Common myeloid progenitor, CD34-positive (primary cell): Measurements from ENCODE around the gene TNRC18.
"Not testable (repeated sequence)": the region's sequence is repeated elsewhere in the genome, so short reads cannot be mapped to it uniquely, and the experiment has no call there.

ENCODE experiments used
- CTCF ChIA-PET: fragments of 350-600 bp; sonication (Branson Sonifier 250); formaldehyde crosslinking; loops from one replicate; lab custom pipeline; 2021; ENCODE audit warnings: antibody characterized with exemption; lab: Charles Lee
- POLR2A ChIA-PET: fragments of 350-600 bp; sonication (Branson Sonifier 250); formaldehyde crosslinking; loops from one replicate; lab custom pipeline; 2021; ENCODE audit warnings: antibody characterized with exemption; lab: Charles Lee
- DNase-seq, 3 donors: peaks; one replicate each; pipeline versions ENCODE4 v3.0.0 to v3.0.0-alpha.2; 2013
- H3K27ac ChIP-seq, 2 experiments: 1 replicate in 1 of 2; 2 replicates in 1 of 2; pipeline ENCODE4 v1.7.0; 2013; ENCODE audit warnings: inconsistent platforms in 2 of 2, low read length in 2 of 2, mild to moderate bottlenecking in 2 of 2, low read depth in 1 of 2, moderate library complexity in 1 of 2; ENCODE audit not compliant: severe bottlenecking in 2 of 2, insufficient read depth in 1 of 2, poor library complexity in 1 of 2
- H3K27me3 ChIP-seq, 5 experiments: replicated peaks in 2 of 5; 1 replicate in 3 of 5; 2 replicates in 2 of 5; pipeline versions ENCODE4 v1.6.1 to v1.7.0; 2013; ENCODE audit warnings: low read length in 4 of 5, mild to moderate bottlenecking in 2 of 5, moderate library complexity in 2 of 5, inconsistent platforms in 1 of 5; ENCODE audit not compliant: insufficient read depth in 5 of 5, control insufficient read depth in 4 of 5
- H3K36me3 ChIP-seq, 4 experiments: 1 replicate in 2 of 4; 2 replicates in 2 of 4; pipeline versions ENCODE4 v1.6.1 to v1.7.0; 2013; ENCODE audit warnings: low read length in 3 of 4, control low read depth in 1 of 4, mild to moderate bottlenecking in 1 of 4; ENCODE audit not compliant: control insufficient read depth in 4 of 4, insufficient read depth in 4 of 4
- H3K4me1 ChIP-seq, 4 experiments: 1 replicate in 3 of 4; 2 replicates in 1 of 4; pipeline versions ENCODE4 v1.6.1 to v1.7.1; 2013; ENCODE audit warnings: low read length in 3 of 4, mild to moderate bottlenecking in 3 of 4, control low read depth in 1 of 4, inconsistent platforms in 1 of 4, moderate library complexity in 1 of 4; ENCODE audit not compliant: control insufficient read depth in 4 of 4, insufficient read depth in 4 of 4; ENCODE audit errors: control extremely low read depth in 1 of 4
- H3K4me3 ChIP-seq, 7 experiments: 1 replicate in 4 of 7; 2 replicates in 3 of 7; pipeline versions ENCODE4 v1.5.1 to v1.7.0; 2013; ENCODE audit warnings: mild to moderate bottlenecking in 7 of 7, low read length in 6 of 7, moderate library complexity in 6 of 7, inconsistent platforms in 2 of 7, low read depth in 2 of 7, control low read depth in 1 of 7; ENCODE audit not compliant: insufficient read depth in 4 of 7, control insufficient read depth in 1 of 7; ENCODE audit errors: extremely low read depth in 1 of 7
- H3K9me3 ChIP-seq, 5 experiments: 1 replicate in 4 of 5; 2 replicates in 1 of 5; pipeline versions ENCODE4 v1.6.1 to v1.7.1; 2013; ENCODE audit warnings: low read length in 4 of 5, mild to moderate bottlenecking in 2 of 5, inconsistent platforms in 1 of 5, low read depth in 1 of 5, moderate library complexity in 1 of 5; ENCODE audit not compliant: control insufficient read depth in 4 of 5, insufficient read depth in 2 of 5; ENCODE audit errors: control extremely low read depth in 1 of 5
- WGBS: methylation state at CpG from one replicate; pipeline ENCODE4 v1.1.5; 2013; ENCODE audit not compliant: insufficient coverage; 5-methylcytosine and 5-hydroxymethylcytosine counted together

TNRC18 gene

GRCh38 chr7:5322621-5323410 is 100.8 kb downstream of the TNRC18 start:
- POLR2A ChIA-PET: no interaction called here
- peaks cover 0 to 22% (median 19%) of the 10 kb centered on the region in 5 experiments for H3K9me3 ChIP-seq
- no peak for DNase-seq
- WGBS: 97% methylated on average over 27 of the region's 29 CpGs
- H3K27ac ChIP-seq: no peak overlapping the region
- H3K4me3 ChIP-seq: no peak overlapping the region
- H3K36me3 ChIP-seq: peaks cover 10 to 91% (median 53%) of the 10 kb centered on the region in 4 experiments
- no peaks in the 10 kb centered on the region for H3K4me1 ChIP-seq
- CTCF ChIA-PET: no interaction called here
- H3K27me3 ChIP-seq: no peaks in the 10 kb centered on the region

- POLR2A ChIA-PET: no interaction called here
- 98% methylated on average over 29 of the region's 33 CpGs for WGBS
These were observed 102.7 kb downstream of the TNRC18 start for GRCh38 chr7:5320802-5321396.

DNA sequence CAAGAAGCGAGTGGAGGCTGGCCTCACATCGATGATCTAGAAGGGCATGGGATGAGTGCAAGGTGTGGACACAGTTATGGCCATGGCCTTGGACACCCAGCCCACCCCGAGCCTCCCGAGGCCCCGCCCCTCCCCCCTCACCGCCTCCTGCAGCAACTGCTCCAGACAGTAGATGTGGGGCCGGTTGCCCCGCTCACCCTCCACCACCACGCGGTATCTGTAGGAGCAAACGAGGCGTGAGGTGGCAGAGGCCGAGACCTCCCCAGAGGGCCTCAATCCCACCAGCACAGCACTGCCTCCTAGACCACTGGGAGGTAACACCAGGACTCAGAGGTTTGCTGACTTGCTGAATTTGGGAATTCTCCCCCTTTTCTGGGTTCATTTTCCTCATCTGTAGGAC is 103.2 kb downstream of the TNRC18 start:
- Histone ChIP-seq H3K9me3 (peaks cover 0 to 22% (median 19%) of the 10 kb centered on the region in 5 experiments), H3K4me1 (no peaks in the 10 kb centered on the region), H3K36me3 (peaks cover 6 to 90% (median 53%) of the 10 kb centered on the region in 4 experiments), H3K4me3 (no peak overlapping the region), H3K27ac (no peak overlapping the region), H3K27me3 (no peaks in the 10 kb centered on the region)
- 99% methylated on average over 9 of the region's 13 CpGs for WGBS
- ChIA-PET CTCF (no interaction called here), POLR2A (no interaction called here)
- DNase-seq: no peak

More at GRCh38 chr7:5320802-5321396, 102.7 kb downstream of the TNRC18 start:
- peaks cover 0 to 22% (median 19%) of the 10 kb centered on the region in 5 experiments for H3K9me3 ChIP-seq
- H3K4me1 ChIP-seq: no peaks in the 10 kb centered on the region
- H3K36me3 ChIP-seq: peaks cover 6 to 89% (median 51%) of the 10 kb centered on the region in 4 experiments
- H3K27ac ChIP-seq: no peak overlapping the region
- no peak overlapping the region for H3K4me3 ChIP-seq
- no peak for DNase-seq
- no peaks in the 10 kb centered on the region for H3K27me3 ChIP-seq
- CTCF ChIA-PET: no interaction called here

DNA sequence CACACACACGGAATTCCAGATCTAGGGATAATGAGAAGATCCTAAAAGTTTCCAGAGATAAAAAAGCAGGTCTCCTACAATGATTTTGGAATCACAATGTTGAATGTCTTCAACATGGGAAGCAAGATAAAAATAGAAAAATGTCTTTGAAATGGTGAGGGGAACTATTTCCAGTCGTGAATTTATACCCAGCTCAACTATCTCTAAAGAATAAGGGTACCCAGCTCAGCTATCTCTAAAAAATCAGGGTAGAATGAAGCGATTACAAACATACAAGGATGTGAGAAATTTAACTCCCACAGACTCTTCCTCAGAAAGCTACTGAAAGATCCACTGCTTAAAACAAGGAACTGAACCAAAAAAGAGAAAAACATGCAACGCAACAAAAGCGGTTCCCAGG is 105.0 kb downstream of the TNRC18 start:
- H3K27ac ChIP-seq, H3K4me3 ChIP-seq, DNase-seq, CTCF ChIA-PET, H3K27me3 ChIP-seq, H3K4me1 ChIP-seq: not testable (repeated sequence)
- WGBS: 100% methylated on average over 1 of the region's 5 CpGs
- Histone ChIP-seq H3K9me3 (peaks cover 0 to 22% (median 19%) of the 10 kb centered on the region in 5 experiments), H3K36me3 (peaks cover 7 to 91% (median 50%) of the 10 kb centered on the region in 4 experiments)
- POLR2A ChIA-PET: interaction anchor here (0.6 kb wide), 1 partner anchor 487 kb away, joined by 3 read pairs; no protein-coding TSS in a partner anchor

DNA sequence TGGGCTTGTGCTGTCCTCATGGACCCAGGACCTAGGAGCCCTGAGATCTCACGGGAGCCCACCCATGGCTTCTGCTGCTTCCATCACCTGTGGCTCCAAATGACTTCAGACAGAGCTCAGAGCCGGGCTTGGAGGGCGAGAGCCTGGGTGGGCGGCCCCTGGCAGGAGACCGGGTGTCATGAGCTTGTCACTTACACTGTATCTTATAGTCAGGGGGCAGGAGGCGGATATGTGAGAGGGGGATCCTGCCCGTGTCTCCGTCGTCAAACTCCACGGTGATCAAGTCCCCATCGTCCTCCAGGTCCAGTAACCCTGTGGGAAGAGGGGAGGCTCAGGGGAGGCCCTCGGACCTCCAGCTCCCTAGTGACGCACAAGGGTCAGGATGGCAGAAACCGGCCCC is 107.9 kb downstream of the TNRC18 start:
- Histone ChIP-seq H3K4me1 (no peaks in the 10 kb centered on the region), H3K4me3 (no peak overlapping the region), H3K9me3 (peaks cover 0 to 16% (median 14%) of the 10 kb centered on the region in 5 experiments), H3K27me3 (no peaks in the 10 kb centered on the region), H3K27ac (no peak overlapping the region), H3K36me3 (peaks cover 12 to 90% (median 50%) of the 10 kb centered on the region in 4 experiments)
- no peak for DNase-seq
- 98% methylated on average over 12 of the region's 14 CpGs for WGBS
- ChIA-PET POLR2A (no interaction called here), CTCF (no interaction called here)

- Histone ChIP-seq H3K27me3 (no peaks in the 10 kb centered on the region), H3K36me3 (peaks cover 13 to 86% (median 43%) of the 10 kb centered on the region in 4 experiments), H3K27ac (no peak overlapping the region), H3K4me1 (no peaks in the 10 kb centered on the region), H3K9me3 (peaks cover 0 to 11% (median 6%) of the 10 kb centered on the region in 5 experiments), H3K4me3 (no peak overlapping the region)
- CTCF ChIA-PET: no interaction called here
- POLR2A ChIA-PET: no interaction called here
- DNase-seq: no peak
- 96% methylated on average over 14 of the region's 19 CpGs for WGBS
These were observed 108.8 kb downstream of the TNRC18 start for GRCh38 chr7:5314864-5315263.
